Endothelial cell of umbilical vein (primary cell): ENCODE results near the gene SPEM2.

ENCODE experiments used
- CTCF ChIP-seq, 2 donors: IDR thresholded peaks; 1 replicate in 1 of 2; 2 replicates in 1 of 2; pipeline ENCODE4 v1.5.1; 2011; ENCODE audit warnings: low read length in 2 of 2, mild to moderate bottlenecking in 2 of 2, moderate library complexity in 2 of 2, control low read depth in 1 of 2, inconsistent platforms in 1 of 2, low read depth in 1 of 2; ENCODE audit not compliant: insufficient read depth in 1 of 2; ENCODE audit errors: extremely low read depth in 1 of 2
- EZH2 ChIP-seq: IDR thresholded peaks from 2 replicates; pipeline ENCODE4 v1.6.1; 2012; ENCODE audit warnings: borderline replicate concordance, low read depth, mild to moderate bottlenecking, moderate library complexity, low read length, inconsistent platforms; ENCODE audit not compliant: severe bottlenecking
- POLR2A ChIP-seq: IDR thresholded peaks from 2 replicates; pipeline ENCODE4 v1.6.1; 2012; ENCODE audit warnings: low read depth, mild to moderate bottlenecking, control low read depth, low read length
- POLR2AphosphoS5 ChIP-seq: IDR thresholded peaks from 2 replicates; pipeline ENCODE4 v1.6.1; 2012; ENCODE audit warnings: low read depth, mild to moderate bottlenecking, control low read depth, low read length, moderate library complexity; ENCODE audit not compliant: insufficient read depth

GRCh38 chr17:7418472-7419152 lies 6.8 kb upstream of the SPEM2 start:
- no peak for TF ChIP-seq EZH2
- no peak for TF ChIP-seq POLR2A
- TF ChIP-seq CTCF (IDR thresholded peaks at IDR 0.05; ENCODE audit: extremely low read depth in 1 of 2, insufficient read depth in 1 of 2, low read depth in 1 of 2, low read length in 2 of 2), result no peak
- no peak for TF ChIP-seq POLR2AphosphoS5
